Stimulated activated CD8-positive, alpha-beta memory T cell treated with anti-CD3 and anti-CD28 coated beads, Interleukin-7, amount 100 ng/mL, for 48 hours (primary cell): ENCODE data around the gene SLC15A4.
"Not testable (repeated sequence)": the region's sequence is repeated elsewhere in the genome, so short reads cannot be mapped to it uniquely, and the experiment has no call there.

Experiments used
- DNase-seq, 2 donors: peaks; one replicate each; pipeline ENCODE4 v3.0.0-alpha.2; 2020; ENCODE audit warnings: low read depth in 1 of 2; ENCODE audit errors: extremely low read depth in 1 of 2

The SLC15A4 gene

DNA sequence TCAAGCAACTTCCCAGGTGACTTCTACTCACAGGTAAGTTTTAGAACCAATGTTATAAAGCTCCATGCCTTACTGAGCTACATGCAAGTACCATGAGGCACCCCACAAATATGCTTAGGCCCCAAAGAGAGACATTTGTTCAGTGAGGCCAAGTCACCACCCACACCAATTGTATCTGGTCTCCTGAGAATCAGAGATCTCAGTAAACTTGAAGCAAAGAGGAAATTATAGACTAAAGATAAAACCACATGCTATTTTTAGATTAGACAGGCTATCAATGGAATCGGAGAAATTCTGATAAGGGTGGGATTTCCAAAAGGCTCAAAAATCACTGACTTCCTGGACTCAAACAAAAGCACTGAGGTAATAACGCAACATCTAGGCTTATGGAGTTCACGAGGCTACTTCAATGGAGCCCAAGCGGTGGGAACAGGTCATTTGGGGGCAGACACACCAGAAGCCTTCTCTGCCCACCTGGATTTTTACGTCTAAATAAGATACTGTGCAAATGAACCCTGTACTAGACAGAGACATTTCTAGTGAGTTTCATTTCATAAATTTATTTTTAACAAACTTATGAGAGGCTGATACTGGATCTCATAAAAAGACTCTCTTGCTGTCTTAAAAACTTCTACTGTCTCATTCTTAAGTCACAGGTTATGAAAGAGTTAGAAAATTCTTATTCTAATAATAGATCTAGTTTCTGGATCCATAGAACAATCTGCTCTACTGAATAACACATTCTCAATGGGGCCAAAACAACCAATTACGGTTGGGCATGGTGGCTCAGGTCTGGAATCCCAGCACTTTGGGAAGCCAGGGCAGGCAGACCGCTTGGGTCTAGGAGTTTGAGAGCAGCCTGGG is 7.7 kb downstream of the SLC15A4 start:
- no peak for DNase-seq

DNA sequence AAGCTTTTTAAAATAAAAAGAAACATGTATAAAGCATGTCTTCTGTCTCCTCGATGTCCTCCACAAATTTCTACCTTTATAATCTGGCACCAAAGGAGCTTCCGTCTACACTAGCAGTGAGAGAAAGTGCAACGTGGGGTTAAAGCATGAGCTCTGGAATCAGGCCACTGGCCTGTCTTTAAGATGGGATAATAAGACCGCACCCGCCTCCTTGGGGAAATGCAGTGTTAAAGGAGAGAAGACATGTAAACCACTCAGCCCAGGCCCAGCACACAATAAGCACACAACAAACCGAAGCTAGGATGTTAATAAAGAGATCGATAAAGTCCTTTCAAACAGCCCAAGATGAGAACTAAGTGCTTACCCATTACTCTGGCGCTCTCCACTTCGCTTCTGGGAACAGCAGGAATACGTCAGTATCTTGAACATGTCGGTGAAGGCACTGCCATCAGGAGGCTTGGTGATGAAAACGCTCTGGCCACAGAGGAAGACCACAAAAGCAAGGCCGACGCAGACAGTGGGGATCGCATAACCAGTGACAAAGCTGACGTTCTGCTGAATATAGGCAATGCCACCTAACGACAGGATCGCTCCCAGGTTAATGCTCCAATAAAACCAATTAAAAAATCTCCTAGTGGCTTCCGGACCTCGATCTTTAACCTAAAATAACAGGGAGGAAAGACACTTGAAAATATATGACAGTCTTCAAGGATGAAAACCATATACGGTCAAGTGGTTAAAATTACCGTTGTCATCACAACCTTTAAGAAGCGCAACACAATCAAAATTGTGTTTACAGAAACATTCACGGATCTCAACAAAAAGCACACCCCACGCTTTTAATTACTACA is 9.1 kb downstream of the SLC15A4 start:
- DNase-seq, result no peak

DNA sequence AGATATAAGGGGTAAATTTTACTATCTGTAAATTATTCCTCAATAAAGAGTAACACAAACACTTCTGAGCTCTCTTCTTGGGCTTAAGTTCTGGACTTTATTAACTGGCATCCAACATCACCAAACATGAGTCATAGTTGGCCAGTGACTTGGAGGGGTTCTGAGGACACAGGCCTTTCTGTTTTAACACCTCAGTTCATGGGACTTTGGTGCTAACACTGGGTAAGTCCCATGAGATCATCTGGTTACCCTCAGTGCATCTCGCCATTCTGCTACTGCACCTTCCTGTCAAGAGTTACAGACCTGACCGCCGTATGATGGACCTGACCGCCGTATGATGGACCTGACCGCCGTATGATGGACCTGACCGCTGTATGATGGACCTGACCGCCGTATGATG is 9.9 kb downstream of the SLC15A4 start:
- DNase-seq, result no peak

DNA sequence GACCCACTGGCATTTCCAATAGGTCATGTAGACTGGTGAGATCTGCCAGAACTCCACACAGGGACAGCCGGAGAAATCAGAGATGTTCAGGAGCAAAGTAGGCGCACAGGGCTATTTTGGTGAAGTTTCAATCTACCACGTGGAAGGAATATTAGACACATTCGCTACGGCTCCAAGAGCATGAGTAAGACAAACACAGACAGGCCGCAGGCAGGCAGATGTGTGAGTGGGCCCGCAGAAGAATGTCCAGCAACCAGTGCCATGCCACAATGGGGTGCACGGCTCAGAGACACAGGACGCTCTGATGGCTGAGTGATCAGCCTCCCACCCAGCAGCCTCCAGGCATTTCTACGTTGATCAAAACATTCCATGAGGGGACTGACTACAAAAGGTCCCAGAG is 10.4 kb downstream of the SLC15A4 start:
- DNase-seq, result no peak

DNA sequence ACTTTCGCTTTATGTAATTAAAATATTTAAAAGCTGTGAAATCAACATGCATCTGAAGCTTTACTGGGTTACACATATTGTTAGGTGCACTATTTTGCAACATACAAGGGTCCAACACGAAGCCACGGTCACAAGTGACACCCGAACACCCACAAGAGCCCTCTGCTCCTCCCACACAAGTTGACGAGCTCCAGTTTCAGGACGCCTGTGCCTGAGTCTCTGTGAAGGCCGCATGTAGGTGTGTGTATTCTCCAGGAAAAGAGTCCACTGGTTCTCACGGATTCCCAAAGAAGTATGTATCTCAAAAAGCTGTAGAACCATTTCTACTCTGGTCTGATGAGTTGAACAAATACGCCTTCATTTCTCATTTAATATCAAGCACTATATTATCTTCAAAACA is 12.0 kb downstream of the SLC15A4 start:
- no peak for DNase-seq

DNA sequence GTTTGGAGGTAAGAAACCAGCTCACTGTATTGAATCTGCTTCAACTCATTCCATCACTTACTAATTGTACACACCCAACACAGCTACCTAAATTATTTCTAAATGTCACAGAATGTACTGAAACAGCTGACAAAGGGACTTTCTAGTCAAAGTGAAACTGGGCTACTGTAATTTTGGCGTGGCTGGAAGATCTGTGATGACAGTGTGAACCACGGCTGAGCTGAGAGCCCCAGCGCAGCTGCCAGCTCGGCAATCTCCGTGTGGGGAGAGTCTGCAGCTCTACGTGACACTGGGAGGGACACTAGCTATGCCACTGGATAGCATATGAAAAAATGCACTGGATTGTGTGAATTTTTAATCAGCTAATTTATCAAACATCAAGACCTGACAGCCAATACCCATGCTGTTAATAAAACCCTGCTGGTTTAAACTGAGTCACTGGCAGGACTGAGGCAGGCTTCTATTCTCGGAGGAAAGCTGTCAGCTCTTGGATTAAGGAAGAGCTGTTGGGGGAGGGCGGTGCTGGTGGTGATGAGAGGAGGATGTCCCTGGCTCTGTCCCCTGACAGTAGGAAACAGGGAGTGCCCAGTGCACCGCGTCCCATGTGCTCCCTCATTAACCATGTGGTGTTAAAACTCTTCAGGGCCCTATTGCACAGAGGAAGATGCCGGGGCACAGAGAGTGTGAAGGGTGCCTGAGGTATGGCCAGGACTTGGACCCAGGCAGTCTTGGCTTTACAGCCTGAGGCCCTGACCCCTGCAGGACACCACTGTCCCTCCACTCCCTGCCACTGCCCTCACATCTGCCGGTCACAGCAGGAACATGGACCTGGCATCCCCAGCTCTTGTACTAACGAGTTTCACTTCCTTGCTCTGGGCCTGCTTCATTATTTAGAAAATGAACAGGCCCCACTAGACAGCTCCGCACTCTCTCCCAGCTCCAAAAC is 13.3 kb downstream of the SLC15A4 start:
- no peak for DNase-seq

DNA sequence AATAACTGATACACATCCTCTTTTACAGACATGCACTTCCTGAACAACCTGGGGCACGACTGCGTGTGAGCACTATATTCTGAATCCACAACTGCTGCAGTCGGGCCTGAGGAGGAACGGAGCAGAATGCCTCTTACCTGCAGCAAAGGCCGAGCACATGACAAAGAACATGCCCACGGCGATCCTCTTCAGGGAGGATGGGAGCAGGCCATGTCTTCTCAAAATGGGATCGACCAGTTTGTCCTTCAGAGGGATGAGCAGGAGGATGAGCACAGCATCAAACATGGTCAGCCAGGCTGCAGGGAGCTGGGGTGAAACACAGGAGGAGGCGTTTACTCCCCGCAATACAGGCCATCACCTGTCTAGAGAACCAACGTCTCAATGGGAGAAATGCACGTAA is 15.1 kb downstream of the SLC15A4 start:
- no peak for DNase-seq

DNA sequence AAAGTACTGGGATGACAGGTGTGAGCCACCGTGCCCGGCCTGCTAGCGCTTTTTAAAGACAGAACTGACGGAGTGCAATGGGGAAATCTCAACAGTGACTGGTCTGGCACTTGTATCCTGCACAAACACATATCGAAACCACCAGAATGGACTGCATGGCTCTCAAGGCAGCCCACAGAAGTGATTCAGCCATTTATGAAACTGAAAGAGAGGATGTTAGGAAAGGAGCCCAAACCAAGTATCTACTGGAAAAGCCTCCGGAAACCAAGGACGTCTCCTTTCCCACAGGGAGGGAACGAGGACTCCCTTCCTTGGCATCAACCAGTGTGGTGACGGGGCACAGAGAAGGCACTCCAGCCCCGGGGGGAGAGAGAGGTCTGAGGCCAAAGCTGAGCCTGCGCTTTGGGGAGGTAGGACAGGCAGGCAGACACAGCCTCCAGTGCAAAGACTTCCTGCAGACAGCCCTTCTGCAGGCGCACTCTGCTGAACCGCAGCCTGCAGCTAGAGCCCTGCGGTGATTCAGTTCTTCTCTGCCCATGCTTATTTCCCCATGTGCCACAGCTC is 16.5 kb downstream of the SLC15A4 start:
- DNase-seq, result no peak

DNA sequence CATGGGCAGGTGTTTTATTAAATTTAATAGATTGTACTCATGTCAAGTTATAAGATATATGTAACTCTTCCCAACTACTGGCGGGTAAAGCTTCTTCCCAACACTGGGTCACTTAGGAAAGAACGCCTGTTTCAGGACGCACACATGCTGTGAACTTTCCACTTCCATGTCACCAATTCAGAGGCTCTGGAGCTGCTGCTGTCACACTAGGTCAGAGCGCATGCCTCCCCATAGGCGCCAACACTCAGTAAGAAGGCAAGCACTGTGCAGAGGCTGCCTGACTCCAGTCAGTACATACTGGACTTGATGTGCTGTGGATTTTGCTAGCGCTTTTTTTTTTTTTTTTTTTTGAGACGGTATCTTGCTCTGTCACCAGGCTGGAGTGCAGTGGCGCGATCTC is 17.2 kb downstream of the SLC15A4 start:
- no peak for DNase-seq

DNA sequence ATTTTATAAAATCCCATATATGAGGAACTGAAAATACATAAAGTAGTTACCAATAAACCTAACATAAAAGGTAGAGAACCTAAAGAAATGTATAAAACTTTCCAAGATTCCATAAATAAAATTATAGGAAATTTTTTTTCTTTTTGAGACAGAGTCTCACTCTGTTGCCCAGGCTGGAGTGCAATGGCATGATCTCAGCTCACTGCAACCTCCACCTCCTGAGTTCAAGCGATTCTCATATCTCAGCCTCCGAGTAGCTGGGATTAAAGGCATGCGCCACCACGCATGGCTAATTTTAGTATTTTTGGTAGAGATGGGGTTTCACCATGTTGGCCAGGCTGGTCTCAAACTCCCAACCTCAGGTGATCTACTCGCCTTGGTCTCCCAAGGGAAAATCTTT is 18.4 kb downstream of the SLC15A4 start:
- not testable (repeated sequence) for DNase-seq

DNA sequence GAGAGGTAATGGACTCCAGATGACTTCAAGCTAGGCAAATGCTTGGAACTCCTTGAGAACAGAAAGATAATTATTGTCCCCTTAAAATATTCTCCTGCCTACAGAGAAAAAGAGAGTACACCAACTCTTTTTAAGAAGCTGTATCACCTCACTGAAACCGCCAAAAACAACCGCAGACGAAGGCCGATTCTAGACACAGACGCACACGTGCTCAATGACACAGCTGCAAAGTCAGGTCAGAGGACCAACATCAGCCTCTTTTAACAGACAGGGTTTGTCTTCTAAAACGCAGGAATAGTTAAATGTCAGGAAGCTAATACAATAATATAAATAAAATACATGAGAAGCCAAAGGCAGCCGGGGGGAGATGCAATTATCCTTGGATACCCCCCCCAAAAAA is 19.0 kb downstream of the SLC15A4 start:
- DNase-seq, result no peak

DNA sequence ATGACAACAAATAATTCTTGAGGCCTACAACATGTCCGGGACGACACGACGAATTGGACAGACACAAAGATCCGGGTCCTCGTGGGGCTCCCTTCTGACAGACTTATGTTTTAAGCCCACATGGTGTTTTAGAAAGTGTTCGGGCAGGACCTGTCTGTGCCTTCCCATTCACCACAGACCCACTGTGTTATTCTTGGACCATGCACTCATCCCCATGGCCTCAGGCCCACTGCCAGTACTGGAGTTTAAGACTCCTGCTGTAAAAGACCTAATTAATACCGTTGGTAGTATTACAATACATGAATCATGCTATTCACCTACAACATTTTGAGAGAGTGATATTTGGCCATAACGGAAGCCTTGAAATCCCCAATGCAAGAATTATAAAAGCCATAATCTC is 20.0 kb downstream of the SLC15A4 start:
- DNase-seq, result no peak

DNA sequence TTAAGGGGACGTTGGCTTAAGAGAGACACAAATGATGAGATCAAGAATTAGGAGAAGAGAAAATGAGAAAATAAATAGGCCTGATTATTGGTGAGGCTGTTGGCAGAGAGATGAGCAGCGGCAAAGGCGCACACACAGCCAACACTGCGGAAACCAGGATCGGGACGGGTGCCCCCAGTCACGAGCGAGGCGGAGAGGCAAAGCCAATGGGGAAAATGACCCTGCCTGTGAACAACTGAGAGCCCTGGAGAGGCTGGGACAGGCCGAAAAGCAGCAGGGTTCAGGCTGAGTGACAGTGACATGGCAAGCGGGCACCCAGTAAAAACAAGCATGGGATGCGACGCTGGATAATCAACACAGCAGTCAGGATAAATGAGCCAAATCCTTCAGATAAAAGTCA is 21.0 kb downstream of the SLC15A4 start:
- no peak for DNase-seq

DNA sequence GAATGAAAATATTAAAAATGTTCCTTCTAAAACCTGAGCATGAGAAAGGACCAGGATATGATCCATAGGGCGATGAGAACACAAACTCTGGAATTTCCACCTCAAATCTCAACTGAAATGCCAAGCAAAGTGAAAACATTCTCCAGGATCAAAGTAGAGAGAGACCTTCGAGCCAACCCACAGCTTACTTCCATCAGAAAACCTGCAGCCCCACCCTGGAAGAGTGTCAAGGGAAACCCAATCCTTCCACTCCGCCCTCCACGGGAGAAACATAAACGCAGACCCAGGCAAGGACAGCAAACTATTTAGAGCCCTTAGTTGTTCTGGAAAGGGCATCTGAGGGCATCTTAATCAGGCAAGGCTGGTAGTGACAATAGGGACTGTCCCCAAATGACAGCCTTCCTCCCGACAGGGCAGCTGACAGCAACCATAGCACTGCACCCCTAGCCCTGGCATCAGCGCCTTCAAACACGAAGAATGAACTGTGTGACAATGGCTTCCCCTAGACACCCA is 21.8 kb downstream of the SLC15A4 start:
- no peak for DNase-seq

DNA sequence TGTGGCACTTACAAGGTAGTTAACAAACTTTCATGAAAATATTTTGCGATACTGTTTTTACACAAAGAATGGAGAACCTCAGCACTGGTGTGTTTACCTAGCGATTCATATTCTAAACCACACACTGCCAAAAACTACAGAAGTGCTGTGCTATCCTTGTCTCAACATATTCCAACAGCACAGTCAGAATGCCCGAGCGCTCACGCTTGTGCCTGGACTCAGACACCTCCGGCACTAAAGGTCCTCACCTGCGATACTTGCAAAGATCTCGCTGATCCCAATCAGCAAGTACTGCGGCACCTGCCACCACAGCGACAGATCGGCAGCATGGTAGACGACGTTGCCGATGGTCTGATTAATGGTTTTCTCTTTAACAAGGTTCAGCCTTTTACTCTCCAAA is 23.2 kb downstream of the SLC15A4 start:
- DNase-seq, result no peak

DNA sequence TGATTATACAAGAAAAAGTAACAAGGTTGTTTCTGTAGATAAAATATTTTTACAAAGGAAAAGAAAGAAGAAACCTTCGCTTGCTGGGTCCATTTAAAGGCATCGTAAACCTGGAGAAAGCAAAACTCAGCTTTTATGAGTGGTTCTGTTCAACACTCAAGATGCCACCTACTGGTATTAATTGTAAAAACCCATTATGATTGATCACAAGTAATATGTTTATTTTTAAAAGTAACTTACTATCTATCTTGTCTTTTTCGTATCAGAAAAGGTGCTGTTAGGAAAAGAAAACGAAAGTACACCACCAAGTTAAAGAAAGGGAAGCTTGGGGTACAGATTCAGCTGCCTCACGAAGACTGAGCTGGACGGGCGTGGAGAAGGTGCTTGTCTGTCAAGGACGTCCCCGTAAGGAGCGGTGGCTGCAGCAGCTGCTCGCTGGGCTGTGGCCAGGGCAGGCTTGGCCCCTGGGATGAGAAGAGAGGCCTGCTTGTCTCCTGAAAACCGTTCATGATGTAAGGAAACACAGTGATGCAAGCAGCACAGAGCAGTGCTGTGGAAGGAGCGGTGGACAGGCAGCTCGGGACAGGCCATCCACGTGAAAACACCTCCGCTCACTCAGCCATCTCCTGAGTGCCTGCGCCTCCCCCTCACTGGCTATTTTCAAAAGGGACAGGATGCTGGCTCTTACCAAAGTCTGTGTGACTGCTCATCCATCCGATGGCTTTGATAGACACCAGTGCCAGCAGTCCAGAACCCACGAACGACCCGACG is 25.0 kb downstream of the SLC15A4 start:
- DNase-seq, result no peak

DNA sequence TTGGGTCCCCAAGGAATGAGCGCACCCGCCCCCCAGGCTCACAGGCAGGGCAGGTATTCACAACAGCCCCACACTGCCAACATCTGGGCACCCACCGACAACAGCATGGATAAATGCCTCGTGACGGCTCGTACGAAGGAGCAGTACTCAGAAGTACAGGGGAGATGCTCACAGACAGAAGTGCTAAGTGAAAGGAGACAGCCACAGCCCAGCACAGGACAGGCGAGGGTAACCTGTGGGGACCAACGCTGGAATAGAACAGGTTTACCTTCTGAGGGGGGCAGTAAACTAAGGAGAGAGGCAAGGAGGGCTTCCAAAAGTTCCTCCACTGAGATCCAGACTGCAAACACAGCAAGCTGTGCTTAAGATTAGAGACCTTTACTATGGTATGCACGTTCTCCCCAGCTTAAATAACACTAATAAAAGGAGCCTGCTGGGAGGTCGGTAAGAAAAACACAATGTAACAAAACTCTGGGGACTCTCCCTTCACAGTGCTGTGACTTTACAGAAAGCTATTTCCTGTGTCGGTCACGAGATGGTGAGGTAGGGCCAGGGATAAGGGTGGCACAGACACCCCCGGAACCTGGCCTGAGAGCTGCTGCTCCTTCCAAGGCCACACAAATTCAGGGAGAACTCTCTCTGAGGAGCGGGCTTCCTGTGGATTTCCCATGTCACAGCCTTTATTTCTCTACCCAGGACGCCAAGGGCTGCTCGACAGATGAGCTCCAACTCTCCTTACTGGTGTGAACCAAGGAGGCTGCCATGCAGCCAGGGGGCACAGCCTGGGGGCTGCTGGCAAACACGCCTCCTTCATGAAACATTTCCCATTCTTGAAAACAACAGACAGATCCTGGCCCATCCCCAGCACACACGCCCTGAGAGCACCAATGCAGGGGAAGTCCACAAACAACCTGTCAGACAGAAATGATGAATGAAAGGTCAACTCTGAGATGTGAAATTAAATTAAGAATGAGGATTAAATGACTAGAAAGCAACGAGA is 26.3 kb downstream of the SLC15A4 start:
- DNase-seq, result no peak

DNA sequence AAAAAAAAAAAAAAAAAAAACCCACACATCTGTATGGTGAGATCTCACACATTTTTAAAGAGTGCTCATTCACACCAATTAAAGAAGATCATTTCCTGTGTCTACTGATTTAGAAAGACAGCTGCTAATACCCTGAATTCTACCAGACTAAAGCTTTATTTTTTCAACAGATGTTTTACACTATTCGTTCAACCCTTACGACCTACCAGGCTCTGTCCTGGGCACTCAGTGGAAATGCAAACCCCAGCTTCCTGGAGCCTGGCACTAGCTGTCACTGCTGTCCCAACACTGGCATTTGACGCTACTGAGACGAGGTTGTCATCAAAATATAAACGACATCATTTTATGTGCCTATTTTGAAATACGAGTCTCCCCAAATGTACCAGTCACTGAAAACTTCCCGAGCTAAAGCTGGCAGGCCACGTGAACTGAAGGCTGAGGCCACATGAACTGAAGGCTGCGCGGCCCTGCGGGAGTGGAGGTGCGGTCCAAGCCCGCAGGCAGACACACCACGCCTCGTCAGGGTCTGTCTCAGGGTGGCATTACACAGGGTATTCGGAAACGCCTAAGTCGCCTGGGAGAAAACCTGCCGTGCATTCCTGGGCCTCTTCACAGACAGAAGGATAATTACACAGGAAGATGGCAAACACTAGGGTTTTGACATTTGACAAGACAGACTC is 27.2 kb downstream of the SLC15A4 start:
- DNase-seq, result no peak
